ENCODE measurements around the gene CAPN10.

GRCh38 chr2:240627736-240628506, 41.4 kb downstream of the CAPN10 start:
- TF ChIP-seq CTCF (IDR thresholded peaks at IDR 0.05 in 4 of 5, conservative IDR thresholded peaks at IDR 0.05 in 1 of 5) = no peak
- no peak for TF ChIP-seq POLR2A (IDR thresholded peaks at IDR 0.05)
